ENCODE measurements around the gene KIAA0930.

KIAA0930 gene

DNA sequence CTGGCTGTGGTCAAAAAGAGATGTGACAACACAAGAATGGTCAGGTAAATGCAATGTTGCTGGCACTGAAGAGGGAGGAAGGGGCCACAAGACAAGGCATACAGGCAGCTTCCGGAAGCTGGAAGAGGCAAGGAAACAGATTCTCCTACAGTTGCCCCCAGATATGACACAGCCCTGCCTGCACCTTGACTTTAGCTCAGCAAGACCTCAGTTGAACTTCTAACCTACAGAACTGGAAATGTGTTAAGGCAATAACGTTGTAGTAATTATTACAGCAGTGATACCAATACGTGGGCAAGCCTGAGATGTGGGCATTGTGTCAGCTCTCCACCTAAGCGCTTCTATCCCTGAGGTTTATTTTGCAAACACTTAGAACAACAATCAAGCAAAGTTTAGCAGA lies 4.2 kb upstream of the KIAA0930 start:
- ATAC-seq: no peak
- TF ChIP-seq BACH2 (CRISPR knock-in tag; IDR thresholded peaks at IDR 0.05; ENCODE audit: borderline replicate concordance): no peak
- TF ChIP-seq, protein P1, sequence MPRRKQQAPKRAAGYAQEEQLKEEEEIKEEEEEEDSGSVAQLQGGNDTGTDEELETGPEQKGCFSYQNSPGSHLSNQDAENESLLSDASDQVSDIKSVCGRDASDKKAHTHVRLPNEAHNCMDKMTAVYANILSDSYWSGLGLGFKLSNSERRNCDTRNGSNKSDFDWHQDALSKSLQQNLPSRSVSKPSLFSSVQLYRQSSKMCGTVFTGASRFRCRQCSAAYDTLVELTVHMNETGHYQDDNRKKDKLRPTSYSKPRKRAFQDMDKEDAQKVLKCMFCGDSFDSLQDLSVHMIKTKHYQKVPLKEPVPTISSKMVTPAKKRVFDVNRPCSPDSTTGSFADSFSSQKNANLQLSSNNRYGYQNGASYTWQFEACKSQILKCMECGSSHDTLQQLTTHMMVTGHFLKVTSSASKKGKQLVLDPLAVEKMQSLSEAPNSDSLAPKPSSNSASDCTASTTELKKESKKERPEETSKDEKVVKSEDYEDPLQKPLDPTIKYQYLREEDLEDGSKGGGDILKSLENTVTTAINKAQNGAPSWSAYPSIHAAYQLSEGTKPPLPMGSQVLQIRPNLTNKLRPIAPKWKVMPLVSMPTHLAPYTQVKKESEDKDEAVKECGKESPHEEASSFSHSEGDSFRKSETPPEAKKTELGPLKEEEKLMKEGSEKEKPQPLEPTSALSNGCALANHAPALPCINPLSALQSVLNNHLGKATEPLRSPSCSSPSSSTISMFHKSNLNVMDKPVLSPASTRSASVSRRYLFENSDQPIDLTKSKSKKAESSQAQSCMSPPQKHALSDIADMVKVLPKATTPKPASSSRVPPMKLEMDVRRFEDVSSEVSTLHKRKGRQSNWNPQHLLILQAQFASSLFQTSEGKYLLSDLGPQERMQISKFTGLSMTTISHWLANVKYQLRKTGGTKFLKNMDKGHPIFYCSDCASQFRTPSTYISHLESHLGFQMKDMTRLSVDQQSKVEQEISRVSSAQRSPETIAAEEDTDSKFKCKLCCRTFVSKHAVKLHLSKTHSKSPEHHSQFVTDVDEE (CRISPR knock-in tag; IDR thresholded peaks at IDR 0.05): no peak
- no peak for TF ChIP-seq ZNF565 (CRISPR knock-in tag; conservative IDR thresholded peaks at IDR 0.05; ENCODE audit: low read depth)
- TF ChIP-seq GLIS3 (CRISPR knock-in tag; IDR thresholded peaks at IDR 0.05): no peak
- TF ChIP-seq TCF4 (CRISPR knock-in tag; IDR thresholded peaks at IDR 0.05; ENCODE audit: borderline replicate concordance): no peak
- no peak for TF ChIP-seq CSDC2 (CRISPR knock-in tag; IDR thresholded peaks at IDR 0.05)
- TF ChIP-seq RARB (CRISPR knock-in tag; IDR thresholded peaks at IDR 0.05): no peak
- no peak for TF ChIP-seq PATZ1 (CRISPR knock-in tag; IDR thresholded peaks at IDR 0.05; ENCODE audit: borderline replicate concordance)
- TF ChIP-seq PPARA (CRISPR knock-in tag; IDR thresholded peaks at IDR 0.05; ENCODE audit: borderline replicate concordance): no peak
- TF ChIP-seq ZNF70 (CRISPR knock-in tag; IDR thresholded peaks at IDR 0.05): no peak
- TF ChIP-seq ZNF8 (CRISPR knock-in tag; IDR thresholded peaks at IDR 0.05): no peak
- TF ChIP-seq CREB5 (CRISPR knock-in tag; IDR thresholded peaks at IDR 0.05; ENCODE audit: low read depth): no peak
- no peak for TF ChIP-seq SNAI2 (CRISPR knock-in tag; IDR thresholded peaks at IDR 0.05)
- no peak for TF ChIP-seq POU6F1 (CRISPR knock-in tag; IDR thresholded peaks at IDR 0.05; ENCODE audit: borderline replicate concordance, low read depth)
- TF ChIP-seq ZC3H10 (CRISPR knock-in tag; IDR thresholded peaks at IDR 0.05): no peak
- no peak for TF ChIP-seq ZFP3 (CRISPR knock-in tag; IDR thresholded peaks at IDR 0.05)
- TF ChIP-seq ISL1 (CRISPR knock-in tag; IDR thresholded peaks at IDR 0.05): no peak
- no peak for TF ChIP-seq OSR1 (CRISPR knock-in tag; IDR thresholded peaks at IDR 0.05)
- no peak for TF ChIP-seq ESRRG (CRISPR knock-in tag; IDR thresholded peaks at IDR 0.05)
- TF ChIP-seq ZFP30 (CRISPR knock-in tag; IDR thresholded peaks at IDR 0.05): no peak

GRCh38 chr22:45242778-45243191 lies 2.1 kb upstream of the KIAA0930 start:
- ATAC-seq: no peak
- TF ChIP-seq GLIS3 (CRISPR knock-in tag; IDR thresholded peaks at IDR 0.05) (no peak), PATZ1 (CRISPR knock-in tag; IDR thresholded peaks at IDR 0.05; ENCODE audit: borderline replicate concordance) (no peak), ZNF8 (CRISPR knock-in tag; IDR thresholded peaks at IDR 0.05) (no peak), OSR1 (CRISPR knock-in tag; IDR thresholded peaks at IDR 0.05) (no peak), ZFP3 (CRISPR knock-in tag; IDR thresholded peaks at IDR 0.05) (no peak), ZC3H10 (CRISPR knock-in tag; IDR thresholded peaks at IDR 0.05) (no peak), CREB5 (CRISPR knock-in tag; IDR thresholded peaks at IDR 0.05; ENCODE audit: low read depth) (no peak), POU6F1 (CRISPR knock-in tag; IDR thresholded peaks at IDR 0.05; ENCODE audit: borderline replicate concordance, low read depth) (no peak), TOX (CRISPR knock-in tag; IDR thresholded peaks at IDR 0.05; ENCODE audit: borderline replicate concordance) (no peak), TCF4 (CRISPR knock-in tag; IDR thresholded peaks at IDR 0.05; ENCODE audit: borderline replicate concordance) (no peak), SNAI2 (CRISPR knock-in tag; IDR thresholded peaks at IDR 0.05) (no peak), ZNF70 (CRISPR knock-in tag; IDR thresholded peaks at IDR 0.05) (no peak), ISL1 (CRISPR knock-in tag; IDR thresholded peaks at IDR 0.05) (no peak), CSDC2 (CRISPR knock-in tag; IDR thresholded peaks at IDR 0.05) (no peak), PPARA (CRISPR knock-in tag; IDR thresholded peaks at IDR 0.05; ENCODE audit: borderline replicate concordance) (no peak), ZFP30 (CRISPR knock-in tag; IDR thresholded peaks at IDR 0.05) (no peak), RARB (CRISPR knock-in tag; IDR thresholded peaks at IDR 0.05) (no peak), ARNTL (CRISPR knock-in tag; IDR thresholded peaks at IDR 0.05; ENCODE audit: borderline replicate concordance, low read depth) (no peak), BACH2 (CRISPR knock-in tag; IDR thresholded peaks at IDR 0.05; ENCODE audit: borderline replicate concordance) (no peak)
- TF ChIP-seq, protein P1 (CRISPR knock-in tag; IDR thresholded peaks at IDR 0.05): no peak

Data from SK-N-SH treated with all-trans-retinoic acid at 6 μM for 48 hours (cell line).